ENCODE measurements around the gene MAGI1.
"Not testable (repeated sequence)": the region's sequence is repeated elsewhere in the genome, so short reads cannot be mapped to it uniquely, and the experiment has no call there.

Gene MAGI1

GRCh38 chr3:65588884-65589283, 449.8 kb downstream of the MAGI1 start:
- no peak for DNase-seq (ENCODE audit: low read depth)

DNA sequence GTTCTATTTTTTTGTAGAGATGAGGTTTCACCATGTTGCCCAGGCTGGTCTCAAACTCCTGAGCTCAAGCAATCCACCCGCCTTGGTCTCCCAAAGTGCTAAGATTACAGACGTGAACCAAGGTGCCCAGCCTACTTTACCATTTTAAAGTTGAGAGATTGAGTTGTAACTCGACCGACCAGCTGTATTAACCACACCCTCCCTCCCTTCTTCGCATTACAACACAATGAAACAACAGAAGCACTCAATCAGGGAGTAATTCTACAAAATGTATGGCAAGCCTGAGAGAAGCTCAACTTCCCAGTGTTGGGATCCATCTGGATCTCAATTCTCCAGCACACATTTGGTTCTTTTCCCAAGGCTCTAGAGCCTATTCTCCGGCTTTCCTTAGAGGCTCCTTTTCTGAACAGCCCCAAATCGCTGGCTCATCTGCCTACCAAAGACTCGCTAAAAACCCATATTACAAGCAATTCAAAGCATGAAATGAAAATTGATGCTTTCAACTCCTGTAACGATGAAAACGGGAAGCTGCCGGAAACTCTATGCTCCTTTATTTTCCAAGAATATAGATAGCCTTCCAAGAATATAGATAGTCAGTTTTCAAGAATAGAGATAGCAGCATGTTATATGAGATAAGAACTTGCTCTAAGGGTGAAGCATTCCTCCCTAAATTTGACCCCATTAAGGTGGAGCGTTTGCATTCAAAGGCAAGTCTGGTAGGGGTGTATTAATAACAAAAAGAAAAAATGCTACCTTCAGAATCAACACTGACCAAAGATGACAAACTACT, 450.9 kb downstream of the MAGI1 start:
- no peak for DNase-seq (ENCODE audit: low read depth)

DNA sequence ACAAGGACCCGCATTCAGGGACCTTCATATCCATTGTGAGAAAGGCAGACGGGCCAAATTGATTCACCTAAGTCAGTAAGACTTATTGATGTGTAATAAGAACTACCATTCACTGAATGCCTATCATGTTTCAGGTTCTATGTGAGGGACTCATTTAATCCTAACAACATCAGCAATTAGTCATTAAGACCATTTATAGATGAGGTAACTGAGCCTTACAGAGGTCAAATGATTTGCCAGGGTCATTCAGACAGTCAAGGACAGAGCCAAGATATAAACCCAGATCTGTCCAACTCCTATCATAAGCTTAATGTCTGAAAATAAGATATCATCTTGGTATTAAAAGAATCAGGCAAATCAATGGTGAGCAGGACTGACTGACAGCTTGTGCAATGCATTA, 453.8 kb downstream of the MAGI1 start:
- DNase-seq (ENCODE audit: low read depth) = no peak

DNA sequence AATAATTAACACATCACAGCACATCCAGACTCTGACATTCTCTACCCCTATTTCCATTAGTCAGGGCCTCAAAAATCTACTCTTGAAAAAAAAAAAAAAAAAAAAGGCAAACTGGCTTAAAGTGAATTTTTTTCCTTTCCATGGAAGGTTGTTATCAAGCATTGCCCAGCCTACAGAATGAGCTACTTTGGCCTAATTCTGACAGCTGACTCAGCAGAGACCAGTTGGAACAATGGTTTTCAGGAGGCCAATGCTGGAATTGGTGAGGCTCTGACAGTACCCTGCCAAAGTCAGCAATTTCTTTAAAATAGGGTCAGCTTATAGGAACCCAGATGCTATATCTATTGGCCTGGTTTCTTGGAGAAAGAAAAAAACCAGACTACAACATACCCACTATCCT, 454.7 kb downstream of the MAGI1 start:
- DNase-seq (ENCODE audit: low read depth) = no peak

GRCh38 chr3:65583188-65583587, 455.5 kb downstream of the MAGI1 start:
- no peak for DNase-seq (ENCODE audit: low read depth)

DNA sequence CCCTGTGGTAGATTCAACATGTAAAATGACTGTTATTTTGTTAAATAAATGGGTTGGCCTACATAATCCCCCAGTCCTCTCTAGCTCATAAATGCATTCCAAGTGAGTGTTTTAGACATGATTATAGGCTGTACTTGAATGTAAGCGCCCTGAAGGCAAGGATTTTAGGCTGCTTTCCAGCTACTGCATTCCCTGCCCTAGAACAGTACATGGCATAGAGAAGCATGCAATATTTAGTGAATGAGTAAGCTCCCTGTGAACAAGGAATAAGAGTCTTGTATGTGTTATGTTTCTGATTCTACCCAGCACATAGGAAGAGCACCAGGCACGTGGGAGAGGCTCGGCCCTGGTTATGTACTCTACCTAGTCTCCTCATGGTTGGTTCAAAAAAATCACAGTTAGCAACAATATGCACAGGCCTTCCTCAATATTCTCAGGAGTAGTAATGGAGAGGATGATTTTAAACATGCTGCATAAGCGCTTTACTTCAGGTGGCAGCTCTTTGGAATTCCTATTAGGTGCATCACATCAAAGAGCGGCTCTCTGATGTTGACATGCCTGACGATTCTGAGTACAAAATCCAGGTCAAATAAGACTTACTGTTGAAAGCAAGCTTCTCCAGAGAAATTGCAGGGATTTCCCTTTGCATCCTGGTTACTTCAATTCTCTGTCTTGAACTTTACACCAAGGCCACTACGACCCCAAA, 456.6 kb downstream of the MAGI1 start:
- DNase-seq (ENCODE audit: low read depth) = no peak

DNA sequence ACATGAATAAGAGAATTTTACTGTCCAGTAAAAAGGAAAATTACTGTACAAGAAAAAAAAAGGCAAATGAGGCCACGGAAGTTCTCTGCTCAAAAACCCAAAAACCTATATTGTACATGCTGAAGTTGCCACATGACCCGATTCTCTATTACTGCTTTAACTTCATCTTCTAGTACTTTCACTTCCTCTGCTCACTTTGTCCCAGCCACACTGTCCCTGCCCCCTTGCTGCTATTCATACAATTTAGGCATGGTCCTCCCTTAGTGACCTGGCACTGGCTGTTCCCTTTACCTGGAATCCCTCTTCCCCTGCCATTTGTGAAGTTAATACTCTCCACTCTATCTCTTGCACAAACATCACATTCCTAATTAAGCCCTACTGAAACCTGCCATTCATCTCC, 457.4 kb downstream of the MAGI1 start:
- no peak for DNase-seq (ENCODE audit: low read depth)

DNA sequence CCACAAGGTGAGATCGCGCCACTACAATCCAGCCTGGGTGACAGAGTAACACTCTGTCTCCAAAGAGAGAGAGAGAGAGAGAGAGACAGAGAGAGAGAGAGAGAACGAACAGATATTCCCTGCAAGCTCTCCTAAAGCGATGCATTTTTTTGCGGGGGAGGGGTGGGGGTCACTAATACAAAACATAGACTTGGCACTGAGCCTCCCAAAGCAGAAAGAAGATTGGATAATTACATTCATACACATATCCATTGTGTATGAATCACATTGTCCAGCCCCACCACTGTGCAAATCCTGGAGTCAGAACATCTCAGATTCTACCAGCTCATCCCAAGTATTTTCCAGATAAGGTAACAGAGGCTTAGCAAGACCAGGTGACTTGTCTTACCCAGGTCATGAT, 459.9 kb downstream of the MAGI1 start:
- DNase-seq (ENCODE audit: low read depth) = no peak

- DNase-seq (ENCODE audit: low read depth) = no peak
Measured at GRCh38 chr3:65577843-65578430, 460.8 kb downstream of the MAGI1 start.

DNA sequence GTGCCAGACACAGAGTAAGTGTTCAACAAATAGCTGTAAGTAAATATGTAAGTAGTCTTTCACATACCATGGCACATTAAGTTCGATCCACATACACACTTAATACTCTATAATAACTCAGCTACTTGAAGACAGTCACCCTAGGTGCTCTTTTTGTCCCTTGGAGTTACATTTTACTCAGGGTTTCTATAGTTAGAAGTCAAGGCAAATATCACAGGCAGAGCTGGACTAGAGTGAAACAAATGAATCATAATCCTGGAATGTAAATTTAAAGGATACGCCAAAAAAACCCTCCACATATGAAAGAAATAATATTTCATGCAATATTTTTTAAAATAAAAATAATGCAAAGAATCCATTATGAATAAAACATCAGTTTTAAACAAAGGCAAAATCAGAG, 461.8 kb downstream of the MAGI1 start:
- no peak for DNase-seq (ENCODE audit: low read depth)

GRCh38 chr3:65576228-65576627, 462.5 kb downstream of the MAGI1 start:
- no peak for DNase-seq (ENCODE audit: low read depth)

- DNase-seq (ENCODE audit: low read depth) = peak; percentile 89
Measured at GRCh38 chr3:65575376-65575840, 463.3 kb downstream of the MAGI1 start.

- no peak for DNase-seq (ENCODE audit: low read depth)
Measured at GRCh38 chr3:65573548-65574116, 465.1 kb downstream of the MAGI1 start.

- DNase-seq (ENCODE audit: low read depth) = no peak
Measured at GRCh38 chr3:65572175-65572777, 466.4 kb downstream of the MAGI1 start.

- no peak for DNase-seq (ENCODE audit: low read depth)
Measured at GRCh38 chr3:65569845-65570405, 468.8 kb downstream of the MAGI1 start.

DNA sequence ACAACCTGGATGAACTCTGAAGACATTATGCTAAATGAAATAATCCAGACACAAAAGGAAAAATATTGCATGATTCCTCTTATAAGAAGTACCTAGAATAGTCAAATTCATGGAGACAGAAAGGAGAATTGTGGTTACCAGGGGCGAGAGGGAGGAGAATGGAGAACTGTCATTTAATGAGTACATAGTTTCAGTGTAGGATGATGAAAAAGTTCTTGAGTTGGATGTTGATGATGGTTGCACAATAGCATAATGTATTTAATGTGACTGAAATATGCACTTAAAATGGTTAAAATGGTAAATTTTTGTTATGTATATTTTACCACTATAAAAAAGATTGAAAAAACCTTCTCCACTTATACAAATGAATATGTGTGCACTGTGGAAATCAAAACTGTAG, 469.6 kb downstream of the MAGI1 start:
- no peak for DNase-seq (ENCODE audit: low read depth)

DNA sequence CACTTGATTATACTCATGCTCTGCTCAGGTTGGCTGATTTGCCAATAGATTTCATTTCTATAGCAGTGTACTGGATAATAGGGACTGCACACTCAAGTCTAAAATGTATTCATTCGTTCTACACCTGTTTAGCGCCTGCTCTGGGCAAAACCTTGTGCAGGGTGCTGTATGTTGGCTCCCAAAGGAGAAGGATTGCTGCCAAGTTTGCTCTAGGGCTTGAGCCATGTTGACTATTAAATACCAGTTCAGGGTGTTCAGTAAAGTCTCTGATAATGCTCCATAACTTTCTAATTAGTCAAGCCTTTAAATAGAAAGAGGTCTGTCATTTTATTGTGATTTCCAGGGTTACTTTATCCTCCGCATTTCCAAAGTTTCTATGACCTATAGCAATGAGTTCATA, 470.2 kb downstream of the MAGI1 start:
- DNase-seq (ENCODE audit: low read depth) = no peak

GRCh38 chr3:65565744-65566143, 473.0 kb downstream of the MAGI1 start:
- DNase-seq (ENCODE audit: low read depth) = not testable (repeated sequence)

GRCh38 chr3:65564483-65564882, 474.2 kb downstream of the MAGI1 start:
- no peak for DNase-seq (ENCODE audit: low read depth)

DNA sequence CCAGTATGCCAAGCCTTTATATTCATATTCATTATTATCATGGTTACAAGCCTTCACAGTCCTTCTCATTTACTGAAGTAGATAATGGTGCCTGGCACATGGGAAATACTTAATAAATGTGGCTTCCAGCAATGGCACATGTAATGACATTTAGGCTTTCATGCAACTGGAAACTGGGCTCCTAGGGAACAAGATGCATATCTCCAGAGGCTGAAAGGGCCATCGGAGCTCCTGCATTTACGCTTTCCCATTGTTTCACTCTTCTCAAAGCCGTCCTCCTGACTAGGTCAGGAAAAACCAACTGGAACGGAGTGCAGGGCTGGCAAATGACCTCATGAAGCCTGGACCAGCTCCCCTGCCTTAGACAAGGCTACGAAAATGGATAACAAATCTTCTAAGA, 474.9 kb downstream of the MAGI1 start:
- DNase-seq (ENCODE audit: low read depth) = no peak

DNA sequence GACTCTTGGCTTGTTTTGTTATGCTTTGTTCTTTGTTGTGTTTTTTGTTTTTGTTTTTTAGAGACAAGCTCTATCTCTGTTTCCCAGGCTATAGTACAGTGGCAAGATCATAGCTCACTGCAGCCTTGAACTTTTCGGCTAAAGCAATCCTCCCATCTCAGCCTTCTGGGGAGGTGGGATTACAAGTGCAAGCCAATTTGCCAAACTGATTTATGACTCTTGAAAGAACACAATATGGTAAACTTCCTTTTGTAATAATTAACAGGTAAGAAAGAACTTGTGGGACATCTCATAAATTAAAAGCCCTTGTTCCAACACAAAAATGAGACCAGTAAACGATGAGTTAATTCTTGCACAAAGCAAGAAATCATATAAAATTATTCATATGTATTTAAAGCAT, 476.3 kb downstream of the MAGI1 start:
- DNase-seq (ENCODE audit: low read depth) = no peak

GRCh38 chr3:65561617-65562016, 477.1 kb downstream of the MAGI1 start:
- no peak for DNase-seq (ENCODE audit: low read depth)
